Activated T-helper 1 cell treated with anti-CD3 and anti-CD28 coated beads, Interleukin-2, amount 50 U/mL, for 16 hours (primary cell): Measurements from ENCODE around the gene FGB.

Experiments
- DNase-seq, 2 donors: peaks; one replicate each; pipeline ENCODE4 v3.0.0-alpha.2; 2020; ENCODE audit warnings: low read depth in 1 of 2, low spot score in 1 of 2

FGB gene

GRCh38 chr4:154565704-154566103 is 2.9 kb downstream of the FGB start:
- DNase-seq, result no peak

DNA sequence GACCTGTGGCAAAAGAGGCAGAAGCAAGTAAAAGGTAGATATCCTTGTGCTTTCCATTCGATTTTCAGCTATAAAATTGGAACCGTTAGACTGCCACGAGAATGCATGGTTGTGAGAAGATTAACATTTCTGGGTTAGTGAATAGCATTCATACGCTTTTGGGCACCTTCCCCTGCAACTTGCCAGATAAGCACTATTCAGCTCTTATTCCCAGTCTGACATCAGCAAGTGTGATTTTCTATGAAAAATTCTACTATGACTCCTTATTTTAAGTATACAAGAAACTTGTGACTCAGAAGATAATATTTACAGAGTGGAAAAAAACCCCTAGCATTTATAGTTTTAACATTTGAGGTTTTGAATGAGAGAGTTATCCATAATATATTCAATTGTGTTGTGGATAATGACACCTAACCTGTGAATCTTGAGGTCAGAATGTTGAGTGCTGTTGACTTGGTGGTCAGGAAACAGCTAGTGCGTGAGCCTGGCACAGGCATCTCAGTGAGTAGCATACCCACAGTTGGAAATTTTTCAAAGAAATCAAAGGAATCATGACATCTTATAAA is 3.9 kb downstream of the FGB start:
- no peak for DNase-seq

- no peak for DNase-seq
Observed at GRCh38 chr4:154569028-154569427, 6.2 kb downstream of the FGB start.

DNA sequence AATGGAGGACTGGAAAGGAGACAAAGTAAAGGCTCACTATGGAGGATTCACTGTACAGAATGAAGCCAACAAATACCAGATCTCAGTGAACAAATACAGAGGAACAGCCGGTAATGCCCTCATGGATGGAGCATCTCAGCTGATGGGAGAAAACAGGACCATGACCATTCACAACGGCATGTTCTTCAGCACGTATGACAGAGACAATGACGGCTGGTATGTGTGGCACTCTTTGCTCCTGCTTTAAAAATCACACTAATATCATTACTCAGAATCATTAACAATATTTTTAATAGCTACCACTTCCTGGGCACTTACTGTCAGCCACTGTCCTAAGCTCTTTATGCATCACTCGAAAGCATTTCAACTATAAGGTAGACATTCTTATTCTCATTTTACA is 6.8 kb downstream of the FGB start:
- DNase-seq, result no peak

GRCh38 chr4:154573190-154573870 is 10.5 kb downstream of the FGB start:
- DNase-seq, result no peak

DNA sequence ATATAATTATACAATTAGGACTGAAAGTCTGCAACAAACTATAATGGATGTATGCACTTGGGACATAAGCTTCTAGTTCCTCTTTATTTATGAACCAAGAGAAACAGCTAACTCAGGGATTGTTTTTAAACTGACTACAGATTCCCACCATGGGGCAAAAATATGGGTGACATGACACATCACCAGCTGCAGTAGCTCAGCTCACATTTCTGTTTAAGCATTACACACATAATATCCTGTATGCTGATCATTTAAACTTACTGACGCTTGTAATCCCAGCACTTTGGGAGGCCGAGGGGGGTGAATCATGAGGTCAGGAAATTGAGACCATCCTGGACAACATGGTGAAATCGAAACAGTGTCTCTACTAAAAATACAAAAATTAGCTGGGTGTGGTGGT is 11.5 kb downstream of the FGB start:
- DNase-seq, result no peak

- no peak for DNase-seq
Observed at GRCh38 chr4:154577324-154577723, 14.5 kb downstream of the FGB start.

DNA sequence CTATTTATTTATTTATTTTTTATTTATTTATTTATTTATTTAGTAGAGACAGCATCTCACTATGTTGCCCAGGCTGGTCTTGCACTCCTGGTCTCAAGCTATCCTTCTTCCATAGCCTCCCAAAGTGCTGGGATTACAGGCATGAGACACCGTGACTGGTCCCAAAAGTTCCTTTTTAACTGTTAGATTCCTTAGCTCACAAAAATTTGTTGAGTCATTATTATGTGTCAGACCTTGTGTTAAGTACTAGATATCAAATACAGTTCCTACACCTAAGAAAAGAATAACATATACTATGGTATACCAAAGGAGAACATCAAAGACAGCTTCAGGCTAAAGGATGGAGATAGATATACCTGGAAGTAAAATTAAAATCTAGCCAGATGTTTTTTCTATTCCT is 16.1 kb downstream of the FGB start:
- no peak for DNase-seq

DNA sequence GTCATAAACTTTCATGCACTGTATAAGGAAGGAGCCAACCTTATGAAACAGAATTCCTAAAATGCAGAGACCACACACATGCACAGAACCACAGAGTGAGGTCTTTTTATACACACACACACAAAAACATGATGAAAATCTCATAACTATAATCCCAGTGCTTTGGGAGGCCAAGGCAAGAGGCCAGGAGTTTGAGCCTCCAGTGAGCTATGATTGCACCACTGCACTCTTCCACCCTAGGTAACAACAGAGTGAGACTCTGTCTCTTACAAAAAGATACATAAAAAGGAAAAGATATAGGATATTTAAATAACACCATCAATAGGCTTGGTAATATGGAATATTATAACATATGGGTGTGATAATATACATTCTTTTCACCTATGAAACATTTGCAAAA is 17.1 kb downstream of the FGB start:
- DNase-seq, result no peak

DNA sequence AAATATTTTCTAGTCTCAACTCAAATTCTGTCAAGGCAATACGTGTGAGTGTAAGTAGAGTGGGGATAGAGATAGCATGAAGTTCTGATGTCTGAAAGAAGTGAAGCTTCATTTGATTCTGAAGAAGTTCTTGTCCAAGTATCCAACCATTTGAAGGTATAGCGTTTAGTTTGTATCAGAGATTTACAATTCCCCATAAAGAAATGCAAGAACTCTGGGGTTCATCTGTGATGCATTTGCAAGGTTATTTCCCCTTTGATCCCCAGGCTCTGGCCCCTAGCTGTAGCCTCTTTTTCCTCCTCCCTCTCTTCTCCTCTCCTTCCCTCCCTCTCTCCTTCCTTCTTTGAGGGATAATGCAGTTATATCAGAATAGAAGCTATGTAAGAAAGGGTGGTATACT is 19.9 kb downstream of the FGB start:
- no peak for DNase-seq

GRCh38 chr4:154583230-154583629 is 20.4 kb downstream of the FGB start:
- DNase-seq, result no peak

DNA sequence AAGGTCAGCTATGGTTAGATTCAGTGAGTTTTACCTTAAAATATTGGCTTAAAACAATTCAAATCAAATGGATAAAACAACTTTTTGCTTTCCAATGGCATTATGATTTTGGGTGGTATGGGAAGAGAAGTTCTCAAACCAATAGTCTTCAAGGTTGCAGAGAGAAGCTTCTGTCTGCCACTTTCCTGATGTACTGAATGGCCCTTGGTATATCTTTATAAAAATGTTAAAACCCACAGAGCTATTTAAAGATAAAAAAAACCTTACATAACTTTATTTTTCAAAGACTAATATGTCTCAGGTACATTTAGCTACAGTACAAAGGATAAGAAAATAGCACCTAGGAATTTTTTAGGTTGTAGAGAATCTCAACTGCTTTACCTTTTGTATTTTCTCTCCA is 20.9 kb downstream of the FGB start:
- no peak for DNase-seq

- no peak for DNase-seq
Observed at GRCh38 chr4:154584259-154584658, 21.4 kb downstream of the FGB start.

GRCh38 chr4:154585369-154586018 is 22.7 kb downstream of the FGB start:
- DNase-seq, result no peak

DNA sequence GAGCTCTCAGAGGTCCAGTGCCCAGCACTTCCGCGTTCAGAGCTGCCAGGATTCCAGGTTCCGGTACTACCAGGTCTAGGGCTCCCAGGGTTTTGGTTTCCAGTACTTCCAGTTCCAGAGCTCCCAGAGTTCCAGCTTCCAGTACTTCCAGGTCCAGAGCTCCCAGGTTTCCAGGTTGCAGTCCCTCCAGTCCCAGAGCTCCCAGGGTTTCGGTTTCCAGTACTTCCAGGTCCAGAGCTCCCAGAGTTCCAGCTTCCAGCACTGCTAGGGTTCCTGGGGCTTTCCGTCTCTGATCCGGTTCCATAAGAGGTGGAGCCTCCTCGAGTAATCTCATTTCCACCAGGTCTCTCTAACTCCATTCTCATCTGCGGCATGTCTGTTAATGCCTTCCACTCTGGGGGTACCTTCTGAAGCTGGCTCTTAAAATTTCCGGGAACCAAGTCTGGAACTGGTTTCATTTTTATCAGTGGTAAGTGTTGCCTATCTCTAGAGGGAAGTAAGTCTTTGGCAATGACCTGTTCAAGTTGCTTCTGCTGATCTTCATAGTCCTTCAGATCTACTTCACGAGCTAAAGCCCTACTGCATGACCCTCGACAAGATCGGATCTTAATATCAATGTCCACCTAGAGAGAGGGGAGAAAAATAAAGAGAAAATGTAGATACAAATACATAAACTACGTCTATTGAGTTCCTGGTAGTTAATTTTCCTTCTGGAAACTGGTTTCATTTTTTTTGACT is 23.7 kb downstream of the FGB start:
- no peak for DNase-seq

- DNase-seq, result no peak
Observed at GRCh38 chr4:154588198-154588597, 25.4 kb downstream of the FGB start.

- DNase-seq, result no peak
Observed at GRCh38 chr4:154589296-154590197, 26.7 kb downstream of the FGB start.

- DNase-seq, result no peak
Observed at GRCh38 chr4:154590329-154591006, 27.7 kb downstream of the FGB start, which contains the start of gene FGA. Gene FGA, minus strand, starts transcription at chr4:154590742. Its CDS starts 55 bp downstream, at chr4:154590687.

- DNase-seq, result no peak
Observed at GRCh38 chr4:154591890-154592289, 29.1 kb downstream of the FGB start.

DNA sequence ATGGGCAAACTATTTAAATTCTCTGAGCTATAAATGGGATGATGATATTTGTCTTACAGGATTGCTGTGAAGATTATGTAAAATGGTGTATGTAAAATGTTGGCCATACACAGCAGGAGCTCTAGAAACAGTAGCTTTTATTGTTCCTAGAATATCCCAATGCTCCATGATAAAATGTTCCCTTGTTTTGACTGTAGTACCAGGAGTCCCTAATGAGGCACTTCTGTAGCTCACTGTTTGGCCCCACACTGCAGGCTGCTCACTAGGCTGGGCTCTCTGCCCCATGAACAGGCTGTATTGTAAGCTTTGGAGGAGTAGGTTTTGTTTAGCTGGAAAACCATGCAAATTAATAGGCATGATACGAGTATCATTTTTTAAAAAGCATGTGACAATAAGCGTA is 31.1 kb downstream of the FGB start:
- DNase-seq, result no peak
